Femur (tissue), 1 donor: Measurements from ENCODE around the gene RNASEH1.

Source experiments
- DNase-seq: peaks from one replicate; pipeline ENCODE4 v3.0.0-alpha.2; 2017

Gene RNASEH1

DNA sequence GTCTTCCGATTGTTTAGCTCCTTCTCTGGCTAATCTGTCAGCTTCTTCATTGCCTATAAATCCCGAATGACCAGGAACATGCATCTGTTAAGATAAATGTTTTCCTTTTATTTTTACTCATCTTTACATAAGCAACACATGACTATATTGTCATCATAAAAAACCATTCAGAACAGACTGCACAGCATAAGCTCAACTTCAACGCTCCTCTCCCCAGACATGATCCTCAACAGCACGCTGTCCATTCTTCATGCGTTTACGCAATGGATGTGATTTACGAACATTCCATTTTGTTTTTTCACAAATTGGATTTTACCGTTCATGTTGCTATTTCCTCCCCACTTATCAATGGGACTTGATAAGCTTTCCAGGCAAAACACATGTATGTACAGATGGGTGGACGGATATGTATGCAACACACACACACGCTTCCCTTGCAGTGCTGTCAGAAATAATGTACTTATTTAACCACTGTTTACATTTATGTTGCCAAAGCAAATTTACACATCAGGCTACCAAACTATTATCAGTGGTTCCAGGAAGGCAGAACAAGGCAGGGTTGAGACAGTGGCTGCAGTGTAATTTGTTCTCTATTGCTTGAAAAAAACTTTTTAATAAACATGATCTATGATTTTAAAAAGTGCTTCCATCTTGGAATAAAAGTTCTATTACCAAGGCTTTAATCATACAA is 12.2 kb downstream of the RNASEH1 start:
- no peak for DNase-seq

DNA sequence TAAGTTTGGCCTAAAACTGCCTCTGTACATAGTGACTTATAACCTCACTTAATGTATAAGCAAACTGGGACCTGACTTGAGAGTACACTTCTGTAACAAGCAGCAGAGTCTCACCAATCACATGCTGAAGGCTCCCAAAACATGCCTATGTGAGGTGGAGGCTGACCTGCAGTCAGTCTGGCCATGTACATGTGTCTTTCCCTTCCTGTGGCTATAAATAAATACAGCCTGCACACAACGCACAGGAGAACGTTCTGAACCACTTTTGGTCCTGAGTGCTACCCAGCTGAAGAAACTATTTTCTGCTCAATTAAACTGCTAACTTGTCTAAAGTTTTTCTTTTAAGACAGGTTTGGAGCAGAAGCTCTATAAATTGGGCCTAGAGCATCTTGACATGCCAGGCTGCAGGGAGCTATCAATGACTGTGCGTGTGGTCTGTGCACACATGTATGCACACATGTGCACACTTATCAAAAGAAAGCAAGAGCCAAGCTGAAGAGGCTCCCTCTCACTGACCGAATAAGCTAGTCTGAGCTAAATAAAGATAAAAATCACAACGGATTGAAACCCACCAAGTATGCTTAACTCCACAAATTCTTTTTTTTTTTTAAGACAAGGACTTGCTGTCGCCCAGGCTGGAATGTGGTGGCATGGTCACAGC is 15.0 kb downstream of the RNASEH1 start:
- DNase-seq, result no peak

GRCh38 chr2:3542107-3542506 is 16.0 kb downstream of the RNASEH1 start:
- no peak for DNase-seq

DNA sequence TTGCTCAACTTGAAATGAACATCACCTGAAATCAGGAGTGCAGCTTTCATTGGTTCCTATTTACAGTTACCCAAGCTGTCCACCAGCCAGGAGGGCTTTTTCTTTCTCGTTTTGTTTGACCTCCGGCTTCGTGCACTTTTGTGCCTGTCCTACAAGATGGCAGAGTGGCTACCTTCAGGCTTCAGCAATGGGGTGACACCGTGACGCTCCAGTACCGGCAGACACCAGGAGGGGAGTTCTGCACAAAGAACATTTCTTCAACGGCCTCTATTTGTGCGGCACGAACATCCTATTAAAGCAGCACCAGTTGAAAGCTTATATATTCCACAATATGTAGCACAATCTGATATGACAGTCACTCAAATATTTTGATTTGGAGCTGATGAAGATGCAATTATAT is 18.3 kb downstream of the RNASEH1 start:
- DNase-seq, result no peak

- DNase-seq, result peak; percentile 42
Measured at GRCh38 chr2:3536682-3537632, 21.2 kb downstream of the RNASEH1 start.

- DNase-seq, result peak; percentile 86
Measured at GRCh38 chr2:3535794-3536681, 22.1 kb downstream of the RNASEH1 start.

- no peak for DNase-seq
Measured at GRCh38 chr2:3535467-3535793, 22.7 kb downstream of the RNASEH1 start.

GRCh38 chr2:3534251-3534814 is 23.8 kb downstream of the RNASEH1 start:
- no peak for DNase-seq

GRCh38 chr2:3533836-3534235 is 24.3 kb downstream of the RNASEH1 start:
- DNase-seq, result no peak

DNA sequence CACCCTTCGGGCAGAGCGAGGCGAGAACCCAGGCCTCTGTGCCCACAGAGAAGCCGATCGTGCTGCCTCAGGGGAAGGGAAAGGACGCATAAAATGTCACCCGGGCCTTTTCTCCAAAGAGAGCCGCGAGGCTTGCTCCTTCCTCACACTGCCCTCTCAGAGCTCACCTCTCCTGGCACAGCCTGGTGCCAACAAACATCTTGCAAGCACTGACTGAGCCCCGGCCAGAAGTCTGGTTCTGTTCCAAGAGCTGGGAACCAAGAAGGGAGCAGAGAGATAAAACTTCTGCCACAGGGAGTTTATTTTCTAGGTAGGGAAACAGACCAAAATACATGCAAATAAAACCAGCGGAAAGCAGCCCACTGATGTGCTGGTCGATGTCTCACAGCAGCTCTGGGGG is 25.2 kb downstream of the RNASEH1 start:
- no peak for DNase-seq

DNA sequence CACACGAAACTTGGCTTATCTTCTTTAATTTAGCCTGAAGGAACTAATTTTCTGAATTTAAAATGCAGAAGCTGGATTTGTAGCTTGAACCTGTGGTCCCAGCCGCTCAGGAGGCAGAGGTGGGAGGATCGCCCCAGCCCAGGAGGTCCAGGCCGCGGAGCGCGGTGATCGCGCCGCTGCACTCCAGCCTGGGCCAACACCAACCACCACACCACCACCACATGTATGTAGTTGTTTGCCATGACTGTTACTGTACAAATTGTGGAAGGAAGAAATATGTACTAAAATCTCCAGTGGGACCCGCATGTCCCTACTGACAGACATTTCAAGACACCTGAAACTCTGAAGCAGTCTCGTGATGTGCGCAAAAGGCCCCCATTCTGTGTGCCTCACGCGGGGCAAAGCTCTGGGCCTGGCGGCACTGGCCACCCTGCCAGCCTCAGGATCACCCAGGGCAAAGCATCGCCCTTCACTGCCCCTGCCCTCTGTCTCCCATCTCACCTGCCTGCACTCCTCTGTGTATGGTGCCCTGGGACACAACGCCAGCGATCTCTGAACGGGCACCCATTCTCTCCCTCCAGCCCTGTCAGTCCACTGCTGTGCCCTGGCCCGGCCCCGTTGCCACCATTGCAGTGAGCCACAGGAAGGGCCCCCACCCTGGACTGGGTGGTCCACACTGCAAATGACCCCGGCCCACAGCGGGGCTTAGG is 28.7 kb downstream of the RNASEH1 start:
- DNase-seq, result no peak

DNA sequence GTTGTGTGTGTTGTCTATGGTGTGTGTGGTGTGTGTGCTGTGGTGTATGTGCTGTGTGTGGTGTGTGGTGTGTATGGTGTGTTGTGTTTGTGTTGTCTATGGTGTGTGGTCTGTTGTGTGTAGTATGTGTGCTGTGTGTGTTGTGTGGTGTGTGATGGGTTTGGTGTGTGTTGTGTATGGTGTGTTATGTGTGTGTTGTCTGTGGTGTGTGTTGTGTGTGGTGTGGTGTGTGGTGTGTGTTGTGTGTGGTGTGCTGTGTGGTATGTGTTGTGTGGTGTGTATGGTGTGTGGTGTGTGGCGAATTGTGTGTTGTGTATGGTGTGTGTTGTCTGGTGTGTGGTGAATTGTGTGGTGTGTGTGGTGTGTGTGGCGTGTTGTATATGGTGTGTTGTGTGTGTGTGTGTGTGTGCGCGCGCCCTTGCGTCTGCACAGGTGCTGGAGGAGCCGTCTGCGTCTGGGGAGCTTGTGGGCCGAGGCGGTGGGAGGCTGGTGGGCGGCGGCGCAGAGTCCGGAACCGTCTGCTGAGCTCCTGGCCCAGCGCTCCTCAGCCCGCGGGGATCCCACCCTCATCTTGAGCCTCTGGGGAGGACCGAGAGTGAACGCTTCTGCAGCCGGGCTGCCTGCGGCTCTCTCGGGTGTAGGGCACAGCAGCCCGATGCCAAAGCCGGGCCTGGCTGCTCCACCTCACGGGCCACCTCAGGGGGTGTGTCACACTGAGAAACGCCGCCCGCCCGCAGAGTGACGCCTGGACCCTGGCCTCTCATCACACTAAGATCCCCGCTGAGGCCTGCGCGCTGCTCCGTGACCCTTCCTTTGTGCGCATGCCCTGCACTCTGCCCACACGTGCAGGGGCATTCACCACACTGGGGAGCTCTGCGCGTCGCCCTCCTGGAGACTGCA is 30.0 kb downstream of the RNASEH1 start:
- no peak for DNase-seq

- no peak for DNase-seq
Measured at GRCh38 chr2:3526871-3527270, 31.3 kb downstream of the RNASEH1 start.

GRCh38 chr2:3523551-3524041 is 34.5 kb downstream of the RNASEH1 start:
- DNase-seq, result no peak

GRCh38 chr2:3522961-3523421 is 35.1 kb downstream of the RNASEH1 start:
- DNase-seq, result no peak

DNA sequence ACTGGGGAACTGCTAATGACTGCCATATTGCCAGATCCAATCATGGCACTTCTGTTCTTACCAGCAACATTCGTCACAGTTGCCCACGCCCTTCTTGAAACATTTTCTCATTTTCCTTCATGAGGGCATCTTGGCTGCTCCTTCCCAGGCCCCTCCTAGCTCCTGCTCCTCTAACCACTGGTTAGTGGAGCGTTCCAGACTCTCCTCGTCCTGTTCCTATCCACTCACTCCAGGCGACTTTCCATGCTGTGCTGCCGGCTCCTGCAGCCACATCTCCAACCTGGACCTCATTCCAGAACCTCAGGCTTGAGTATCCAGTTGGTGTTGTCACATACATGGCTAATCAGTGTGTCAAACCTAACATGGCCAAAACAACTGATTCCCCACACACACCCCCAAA is 37.5 kb downstream of the RNASEH1 start:
- no peak for DNase-seq

GRCh38 chr2:3519255-3520205 is 38.6 kb downstream of the RNASEH1 start, which contains the start of gene ADI1:
TSS of gene ADI1 (minus strand) at chr2:3519531. CDS start at chr2:3519487, 44 bp downstream.
- peak; percentile 89 for DNase-seq

GRCh38 chr2:3518496-3519254 is 39.5 kb downstream of the RNASEH1 start:
- peak; percentile 100 for DNase-seq
